Measurements from ENCODE around the gene SCAF8. TPM values are rescaled to one million over a fixed set of nuclear protein-coding genes. Genes with fewer than 3 reads are reported as not detected.

SCAF8 gene
- total and polyA plus RNA-seq, 2 of the 4 experiments (the other 2 are of a cell fraction): 16.1 to 23.5 TPM

DNA sequence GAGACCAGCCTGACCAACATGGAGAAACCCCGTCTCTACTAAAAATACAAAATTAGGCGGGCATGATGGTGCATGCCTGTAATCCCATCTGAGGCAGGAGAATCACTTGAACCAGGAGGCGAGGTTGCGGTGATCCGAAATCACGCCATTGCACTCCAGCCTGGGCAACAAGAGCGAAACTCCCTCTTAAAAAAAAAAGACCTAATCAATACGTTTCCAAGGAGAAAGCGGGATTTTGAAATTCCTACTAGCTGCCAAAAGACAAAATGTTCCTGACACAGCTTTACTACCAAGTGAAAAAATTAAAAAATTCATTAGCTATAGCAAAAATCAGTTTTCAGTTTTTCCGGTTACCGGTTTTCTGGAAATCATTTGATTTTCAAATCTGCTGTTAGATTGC is 129.3 kb downstream of the SCAF8 start:
- H3K27me3 ChIP-seq (ENCODE audit: control insufficient read depth, insufficient read depth, low read length): no peaks in the 10 kb centered on the region
- H2AK5ac ChIP-seq (ENCODE audit: low read depth, low read length): no peak overlapping the region
- no peak overlapping the region for H3K23ac ChIP-seq (ENCODE audit: low read depth, low read length)
- no peak overlapping the region for H3K4me3 ChIP-seq (ENCODE audit: insufficient read depth, low read depth, low read length)
- no peak overlapping the region for H4K5ac ChIP-seq (ENCODE audit: low read depth, low read length)
- H3K56ac ChIP-seq (ENCODE audit: extremely low read depth, insufficient read depth, low read length): no peak overlapping the region
- H3K9me1 ChIP-seq (ENCODE audit: insufficient read depth, low read length): no peaks in the 10 kb centered on the region
- H2AK9ac ChIP-seq (replicated peaks; ENCODE audit: low read depth, low read length, poor library complexity): no peak overlapping the region
- dilution Hi-C loops (cut with HindIII; ENCODE audit: low sequenced_read_pairs, unreplicated experiment) (no loop called here), intact Hi-C loops (cut with micrococcal nuclease) (no loop called here), in situ Hi-C loops (cut with MboI; ENCODE audit: low sequenced_read_pairs) (loop anchor here (10.0 kb wide), 1 partner anchor 312 kb away; no protein-coding TSS in a partner anchor)
- no peak overlapping the region for H3K27ac ChIP-seq (ENCODE audit: insufficient read depth, low read length)
- WGBS, 2 experiments (ENCODE audit: extremely low coverage in 2 of 2, insufficient read length in 1 of 2): no CpG with 5 or more reads among the region's 11 CpGs
- no peak overlapping the region for H3K4me2 ChIP-seq (ENCODE audit: low read depth, low read length)
- no peak overlapping the region for H2BK20ac ChIP-seq (ENCODE audit: low read depth, low read length)
- no peak overlapping the region for H4K91ac ChIP-seq (ENCODE audit: insufficient read depth, low read depth, low read length)
- TF ChIP-seq SMC3 (IDR thresholded peaks at IDR 0.05; ENCODE audit: low read depth, low read length): no peak
- no peak for TF ChIP-seq CHD1 (IDR thresholded peaks at IDR 0.05; ENCODE audit: low read depth, low read length)
- TF ChIP-seq, protein P1, sequence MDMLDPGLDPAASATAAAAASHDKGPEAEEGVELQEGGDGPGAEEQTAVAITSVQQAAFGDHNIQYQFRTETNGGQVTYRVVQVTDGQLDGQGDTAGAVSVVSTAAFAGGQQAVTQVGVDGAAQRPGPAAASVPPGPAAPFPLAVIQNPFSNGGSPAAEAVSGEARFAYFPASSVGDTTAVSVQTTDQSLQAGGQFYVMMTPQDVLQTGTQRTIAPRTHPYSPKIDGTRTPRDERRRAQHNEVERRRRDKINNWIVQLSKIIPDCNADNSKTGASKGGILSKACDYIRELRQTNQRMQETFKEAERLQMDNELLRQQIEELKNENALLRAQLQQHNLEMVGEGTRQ (IDR thresholded peaks at IDR 0.05; ENCODE audit: low read depth, low read length): no peak
- no peak for TF ChIP-seq NFE2L2 (IDR thresholded peaks at IDR 0.05; ENCODE audit: low read depth, low read length)
- no peak for TF ChIP-seq FOS (IDR thresholded peaks at IDR 0.05; ENCODE audit: low read depth, low read length)
- TF ChIP-seq BHLHE40 (IDR thresholded peaks at IDR 0.05; ENCODE audit: low read depth, low read length): no peak
- no peak for TF ChIP-seq CEBPB (IDR thresholded peaks at IDR 0.05; ENCODE audit: low read depth, low read length)
- no peak for TF ChIP-seq MXI1 (IDR thresholded peaks at IDR 0.05; ENCODE audit: borderline replicate concordance, low read depth, low read length)
- no peak for TF ChIP-seq POLR2A (IDR thresholded peaks at IDR 0.05; ENCODE audit: low read depth, low read length)
- TF ChIP-seq, protein P2, sequence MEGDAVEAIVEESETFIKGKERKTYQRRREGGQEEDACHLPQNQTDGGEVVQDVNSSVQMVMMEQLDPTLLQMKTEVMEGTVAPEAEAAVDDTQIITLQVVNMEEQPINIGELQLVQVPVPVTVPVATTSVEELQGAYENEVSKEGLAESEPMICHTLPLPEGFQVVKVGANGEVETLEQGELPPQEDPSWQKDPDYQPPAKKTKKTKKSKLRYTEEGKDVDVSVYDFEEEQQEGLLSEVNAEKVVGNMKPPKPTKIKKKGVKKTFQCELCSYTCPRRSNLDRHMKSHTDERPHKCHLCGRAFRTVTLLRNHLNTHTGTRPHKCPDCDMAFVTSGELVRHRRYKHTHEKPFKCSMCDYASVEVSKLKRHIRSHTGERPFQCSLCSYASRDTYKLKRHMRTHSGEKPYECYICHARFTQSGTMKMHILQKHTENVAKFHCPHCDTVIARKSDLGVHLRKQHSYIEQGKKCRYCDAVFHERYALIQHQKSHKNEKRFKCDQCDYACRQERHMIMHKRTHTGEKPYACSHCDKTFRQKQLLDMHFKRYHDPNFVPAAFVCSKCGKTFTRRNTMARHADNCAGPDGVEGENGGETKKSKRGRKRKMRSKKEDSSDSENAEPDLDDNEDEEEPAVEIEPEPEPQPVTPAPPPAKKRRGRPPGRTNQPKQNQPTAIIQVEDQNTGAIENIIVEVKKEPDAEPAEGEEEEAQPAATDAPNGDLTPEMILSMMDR (conservative IDR thresholded peaks at IDR 0.05; ENCODE audit: low read depth, low read length): no peak
- TF ChIP-seq RAD21 (IDR thresholded peaks at IDR 0.05; ENCODE audit: low read length): no peak
- no peak for TF ChIP-seq MAZ (IDR thresholded peaks at IDR 0.05; ENCODE audit: borderline replicate concordance, low read depth, low read length)
- TF ChIP-seq, protein P3, sequence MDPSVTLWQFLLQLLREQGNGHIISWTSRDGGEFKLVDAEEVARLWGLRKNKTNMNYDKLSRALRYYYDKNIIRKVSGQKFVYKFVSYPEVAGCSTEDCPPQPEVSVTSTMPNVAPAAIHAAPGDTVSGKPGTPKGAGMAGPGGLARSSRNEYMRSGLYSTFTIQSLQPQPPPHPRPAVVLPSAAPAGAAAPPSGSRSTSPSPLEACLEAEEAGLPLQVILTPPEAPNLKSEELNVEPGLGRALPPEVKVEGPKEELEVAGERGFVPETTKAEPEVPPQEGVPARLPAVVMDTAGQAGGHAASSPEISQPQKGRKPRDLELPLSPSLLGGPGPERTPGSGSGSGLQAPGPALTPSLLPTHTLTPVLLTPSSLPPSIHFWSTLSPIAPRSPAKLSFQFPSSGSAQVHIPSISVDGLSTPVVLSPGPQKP (IDR thresholded peaks at IDR 0.05; ENCODE audit: borderline replicate concordance, low read depth, low read length): no peak
- TF ChIP-seq RCOR1 (IDR thresholded peaks at IDR 0.05; ENCODE audit: insufficient replicate concordance, low read length): no peak
- no peak for TF ChIP-seq MAFK (IDR thresholded peaks at IDR 0.05; ENCODE audit: low read depth, low read length)
- TF ChIP-seq RFX5 (IDR thresholded peaks at IDR 0.05; ENCODE audit: low read depth, low read length): no peak
- no TSS peak for BruUV-seq (replicated peaks)
- ChIA-PET CTCF (interaction anchor here (0.8 to 0.9 kb wide), 2 partner anchors 10 to 187 kb away, joined by 3 read pairs; no protein-coding TSS in a partner anchor), POLR2A (ENCODE audit: unreplicated experiment) (no interaction called here)
- H3K4me1 ChIP-seq (ENCODE audit: control insufficient read depth, insufficient read depth, low read length): no peaks in the 10 kb centered on the region
- H3K4ac ChIP-seq (ENCODE audit: low read depth, low read length): no peak overlapping the region
- DNase-seq (no peak), ATAC-seq (ENCODE audit: low read depth) (no peak)
- H3K9ac ChIP-seq (ENCODE audit: low read depth, low read length): no peak overlapping the region
- no peak overlapping the region for H4K8ac ChIP-seq (ENCODE audit: low read depth in 2 of 2, low read length in 2 of 2)
- H2BK120ac ChIP-seq (ENCODE audit: low read depth, low read length): no peak overlapping the region
- no peak overlapping the region for H2BK15ac ChIP-seq (ENCODE audit: low read depth, low read length)
- no peak overlapping the region for H3K18ac ChIP-seq (ENCODE audit: low read depth, low read length)
- no peaks in the 10 kb centered on the region for H3K36me3 ChIP-seq (ENCODE audit: control insufficient read depth, insufficient read depth, low read length)
- no peak overlapping the region for H2BK5ac ChIP-seq (ENCODE audit: low read depth, low read length, poor library complexity, severe bottlenecking)
- no peak overlapping the region for H2AFZ ChIP-seq (replicated peaks; ENCODE audit: low read length, poor library complexity)
- H3K9me3 ChIP-seq (ENCODE audit: control insufficient read depth, insufficient read depth, low read length): no peaks in the 10 kb centered on the region
- peaks cover 5% of the 10 kb centered on the region; the same call in 1 of the 2 replicates for H4K20me1 ChIP-seq (ENCODE audit: insufficient read depth, low read length)
- H3K14ac ChIP-seq (replicated peaks; ENCODE audit: low read depth, low read length): no peak overlapping the region
- peaks cover 17 to 25% of the 10 kb centered on the region in 2 experiments; a peak in 3 of 4 replicates for H3K79me1 ChIP-seq (ENCODE audit: low read depth in 1 of 2, low read length in 2 of 2)
